ENCODE measurements around the gene HRH2. TPM values are rescaled to one million over a fixed set of nuclear protein-coding genes. Genes with fewer than 3 reads are reported as not detected.

HRH2 gene
- total and polyA plus RNA-seq, 7 donors, result 0.17 to 7.0 (median 0.51) TPM

- Histone ChIP-seq H3K4me1 (peaks cover 2% of the 10 kb centered on the region), H3K27me3 (ENCODE audit: insufficient read depth in 3 of 3, low read length in 2 of 3) (peaks cover 0 to 6% (median 5%) of the 10 kb centered on the region in 3 donors), H3K4me3 (no peak overlapping the region), H3K36me3 (ENCODE audit: insufficient read depth in 1 of 2, low read depth in 1 of 2) (no peaks in the 10 kb centered on the region), H3K27ac (no peak overlapping the region), H3K9me3 (no peaks in the 10 kb centered on the region)
- WGBS, 3 donors, result 20 to 41% (median 27%) methylated on average over 9 of the region's 9 CpGs
- intact Hi-C loops (cut with DNase I), result no loop called here
- ATAC-seq (peak in 1 of 4 donors; percentile 1), DNase-seq (peak in 1 of 2 donors; percentile 8)
- no peak for TF ChIP-seq CTCF (IDR thresholded peaks at IDR 0.05)
Observed at GRCh38 chr5:175686826-175687225, 29.0 kb downstream of the HRH2 start.

- no peaks in the 10 kb centered on the region for H3K4me1 ChIP-seq
- no peaks in the 10 kb centered on the region for H3K36me3 ChIP-seq (ENCODE audit: insufficient read depth in 1 of 2, low read depth in 1 of 2)
- no peak overlapping the region for H3K27ac ChIP-seq
- DNase-seq (no peak), ATAC-seq (peak in 3 of 4 donors; percentile 56 to 70 (median 61))
- H3K4me3 ChIP-seq, result no peak overlapping the region
- peaks cover 0 to 6% (median 5%) of the 10 kb centered on the region in 3 donors for H3K27me3 ChIP-seq (ENCODE audit: insufficient read depth in 3 of 3, low read length in 2 of 3)
- intact Hi-C loops (cut with DNase I), result no loop called here
- 28 to 42% (median 31%) methylated on average over 13 to 14 of the region's 14 CpGs for WGBS, 3 donors
- no peaks in the 10 kb centered on the region for H3K9me3 ChIP-seq
- no peak for TF ChIP-seq CTCF (IDR thresholded peaks at IDR 0.05)
Observed at GRCh38 chr5:175687231-175687701, 29.4 kb downstream of the HRH2 start.

- DNase-seq (peak in 1 of 2 donors; percentile 21), ATAC-seq (no peak)
- Histone ChIP-seq H3K27ac (peak overlapping the region; percentile 9), H3K36me3 (ENCODE audit: insufficient read depth in 1 of 2, low read depth in 1 of 2) (no peaks in the 10 kb centered on the region), H3K4me1 (no peaks in the 10 kb centered on the region), H3K27me3 (ENCODE audit: insufficient read depth in 3 of 3, low read length in 2 of 3) (peaks cover 0 to 8% (median 5%) of the 10 kb centered on the region in 3 donors), H3K9me3 (no peaks in the 10 kb centered on the region), H3K4me3 (no peak overlapping the region)
- WGBS, 3 donors, result 80 to 86% (median 84%) methylated on average over 12 of the region's 12 CpGs
- intact Hi-C loops (cut with DNase I), result no loop called here
- TF ChIP-seq CTCF (IDR thresholded peaks at IDR 0.05), result no peak
Observed at GRCh38 chr5:175688352-175689146, 30.7 kb downstream of the HRH2 start.

- intact Hi-C loops (cut with DNase I), result no loop called here
- Histone ChIP-seq H3K9me3 (no peaks in the 10 kb centered on the region), H3K27ac (no peak overlapping the region), H3K27me3 (ENCODE audit: insufficient read depth in 3 of 3, low read length in 2 of 3) (peaks cover 0 to 8% (median 5%) of the 10 kb centered on the region in 3 donors), H3K36me3 (ENCODE audit: insufficient read depth in 1 of 2, low read depth in 1 of 2) (no peaks in the 10 kb centered on the region), H3K4me1 (no peaks in the 10 kb centered on the region), H3K4me3 (no peak overlapping the region)
- no peak for TF ChIP-seq CTCF (IDR thresholded peaks at IDR 0.05)
- ATAC-seq (peak in 3 of 4 donors; percentile 80 to 89 (median 88)), DNase-seq (peak; percentile 58 to 64)
- WGBS, 3 donors, result 40 to 58% (median 44%) methylated on average over 9 of the region's 9 CpGs
Observed at GRCh38 chr5:175689147-175689991, 31.5 kb downstream of the HRH2 start.

All from psoas muscle (tissue), 8 donors.